Transverse colon (tissue), 4 donors: ENCODE data around the gene VIPAS39.

Source experiments
- CTCF ChIP-seq, 5 experiments: fragments of 200-600 bp in 3 of 5; fragments of 450-650 bp in 2 of 5; sonication (generic) in 3 of 5; IDR thresholded peaks; 1 replicate in 2 of 5; 2 replicates in 3 of 5; pipeline ENCODE4 v1.5.1; 2016 to 2017; ENCODE audit warnings: antibody characterized with exemption in 5 of 5, inconsistent platforms in 3 of 5, mild to moderate bottlenecking in 2 of 5, moderate library complexity in 1 of 5
- EP300 ChIP-seq: sonication (generic); formaldehyde crosslinking; IDR thresholded peaks from one replicate; pipeline ENCODE4 v1.6.1; 2017; ENCODE audit warnings: antibody characterized with exemption, low read depth
- POLR2A ChIP-seq: fragments of 450-650 bp; IDR thresholded peaks from one replicate; pipeline ENCODE4 v1.6.1; 2016; ENCODE audit warnings: antibody characterized with exemption, mild to moderate bottlenecking, moderate library complexity
- POLR2AphosphoS5 ChIP-seq, 3 donors: sonication (generic); formaldehyde crosslinking; IDR thresholded peaks; one replicate each; pipeline ENCODE4 v1.6.1; 2016; ENCODE audit warnings: antibody characterized with exemption in 3 of 3

- TF ChIP-seq POLR2AphosphoS5 (IDR thresholded peaks at IDR 0.05) (no peak), POLR2A (no peak), CTCF (IDR thresholded peaks at IDR 0.05) (no peak), EP300 (no peak)
Observed at GRCh38 chr14:77424862-77425261, 32.5 kb downstream of the VIPAS39 start.
